ENCODE results near the gene CFAP43.
A peak's percentile ranks its signal among the peaks of the same experiment; 100 is the strongest.
"Not testable (repeated sequence)": the region's sequence is repeated elsewhere in the genome, so short reads cannot be mapped to it uniquely, and the experiment has no call there.

CFAP43 gene

GRCh38 chr10:104223304-104223703 lies 8.9 kb downstream of the CFAP43 start:
- no peak for DNase-seq

GRCh38 chr10:104220522-104220921 lies 11.6 kb downstream of the CFAP43 start:
- no peak for DNase-seq

DNA sequence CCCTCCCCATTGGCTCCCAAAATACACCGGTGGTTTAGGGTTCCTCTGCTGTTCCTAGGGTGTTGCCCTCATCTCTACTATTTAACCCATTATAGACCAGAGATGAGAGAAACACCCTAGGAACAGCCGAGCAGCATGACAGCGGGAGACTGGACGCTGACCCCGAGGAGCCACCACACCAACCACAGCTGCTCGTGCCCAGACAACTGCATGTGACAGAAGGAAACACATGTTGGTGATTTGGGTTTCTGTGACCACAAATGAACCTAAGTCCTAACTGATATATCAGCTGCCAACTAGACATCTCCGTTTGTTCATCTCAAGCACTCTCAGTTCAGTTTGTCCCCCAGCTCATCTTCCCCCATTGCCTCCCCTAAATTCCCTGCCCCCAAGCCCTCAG lies 13.4 kb downstream of the CFAP43 start:
- no peak for DNase-seq

DNA sequence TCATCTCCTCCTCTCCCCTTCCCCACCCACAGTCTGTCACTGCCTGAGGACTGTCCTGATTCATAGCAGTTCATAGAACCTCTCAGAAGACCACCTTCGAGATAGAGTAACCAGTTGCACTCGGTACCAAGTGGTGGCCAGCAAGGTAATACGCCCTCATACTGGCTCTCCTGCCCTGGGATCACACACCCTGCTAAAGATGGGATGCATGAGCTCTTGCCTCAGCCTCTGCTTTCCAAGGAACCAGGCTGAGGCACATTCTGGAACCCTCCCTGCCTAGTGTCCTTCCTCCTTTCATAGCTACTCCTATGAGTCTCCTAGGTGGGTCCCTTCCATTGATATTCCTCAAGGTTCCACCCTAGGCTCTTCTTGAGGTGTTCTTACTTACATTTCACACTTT lies 15.5 kb downstream of the CFAP43 start:
- DNase-seq, result no peak

GRCh38 chr10:104209575-104210198 lies 22.5 kb downstream of the CFAP43 start:
- DNase-seq, result peak; percentile 20

GRCh38 chr10:104208730-104209129 lies 23.4 kb downstream of the CFAP43 start:
- no peak for DNase-seq

DNA sequence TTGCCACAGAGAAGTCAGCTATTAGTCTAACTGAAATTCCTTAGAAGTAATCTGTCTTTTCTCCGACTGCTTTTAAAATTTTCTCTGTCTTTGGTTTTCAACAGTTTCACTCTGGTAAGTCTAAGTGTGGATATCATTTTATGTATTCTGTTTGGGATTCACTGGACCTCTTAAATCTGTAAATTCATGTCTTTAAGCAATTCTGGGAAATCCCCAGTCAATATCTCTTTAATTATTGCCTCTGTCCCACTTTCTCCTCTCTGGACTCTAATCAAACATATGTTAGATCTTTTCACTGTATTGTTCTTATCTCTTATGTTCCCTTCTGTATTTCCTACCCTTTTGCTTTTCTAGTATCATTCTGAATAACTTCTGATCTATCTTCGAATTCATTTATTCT lies 29.9 kb downstream of the CFAP43 start:
- no peak for DNase-seq

DNA sequence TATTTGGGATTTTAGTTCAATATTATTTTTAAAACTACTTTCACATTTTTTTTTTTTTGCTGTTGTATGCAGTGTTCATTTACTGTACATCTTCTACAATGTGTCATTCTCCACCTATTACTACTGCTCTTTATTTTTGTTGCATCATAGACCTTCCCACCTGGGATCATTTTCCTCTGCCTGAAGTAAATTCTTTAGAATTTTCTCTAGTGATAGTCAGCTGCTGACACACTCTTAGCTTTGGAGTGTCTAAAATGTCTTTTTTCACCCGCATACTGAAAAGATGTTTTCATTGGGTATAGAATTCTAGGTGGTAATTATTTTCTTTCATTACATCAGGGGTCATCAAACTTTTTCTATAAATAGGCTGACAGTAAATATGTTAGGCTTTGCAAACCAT lies 30.5 kb downstream of the CFAP43 start:
- DNase-seq, result no peak

GRCh38 chr10:104199567-104199966 lies 32.6 kb downstream of the CFAP43 start:
- no peak for DNase-seq

- DNase-seq, result no peak
Observed at GRCh38 chr10:104197364-104197763, 34.8 kb downstream of the CFAP43 start.

GRCh38 chr10:104195706-104196105 lies 36.5 kb downstream of the CFAP43 start:
- DNase-seq, result no peak

DNA sequence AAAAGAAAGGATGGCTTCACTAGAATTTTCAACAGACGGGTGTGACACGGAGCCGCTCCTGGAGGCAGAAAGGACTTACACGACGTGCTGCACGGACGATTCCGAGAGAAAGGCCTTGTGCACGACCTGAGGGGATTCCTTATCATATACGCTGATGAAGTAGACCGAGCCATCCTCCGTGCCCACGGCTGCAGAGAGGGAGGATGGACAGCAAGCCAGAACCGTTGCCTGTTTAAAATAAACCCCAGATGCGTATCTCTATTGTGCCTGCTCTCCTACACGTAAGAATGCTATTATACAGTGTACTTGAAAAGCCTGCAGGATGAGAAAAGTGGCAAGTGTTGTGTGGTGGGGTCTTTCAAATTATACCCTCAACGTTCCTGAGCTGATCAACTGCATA lies 38.4 kb downstream of the CFAP43 start:
- DNase-seq, result no peak

DNA sequence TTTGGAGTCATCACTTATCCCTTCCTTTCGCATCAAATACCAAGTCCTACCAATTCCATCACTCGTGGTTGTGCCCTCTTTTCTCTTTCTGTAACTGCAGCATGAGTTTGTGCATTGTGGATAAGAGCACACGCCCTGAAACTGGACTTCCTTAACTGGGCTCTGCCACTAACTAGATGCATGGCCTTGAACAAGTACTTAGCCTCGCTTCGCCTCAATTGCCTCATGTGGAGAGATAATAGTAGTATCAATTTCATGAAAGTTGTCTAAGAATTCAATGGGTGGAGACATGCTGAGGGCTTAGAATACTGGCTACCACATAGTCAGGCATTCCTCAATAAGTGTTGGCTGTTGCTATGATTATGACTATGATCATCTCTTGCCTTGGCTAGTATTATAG lies 41.5 kb downstream of the CFAP43 start:
- DNase-seq, result no peak

DNA sequence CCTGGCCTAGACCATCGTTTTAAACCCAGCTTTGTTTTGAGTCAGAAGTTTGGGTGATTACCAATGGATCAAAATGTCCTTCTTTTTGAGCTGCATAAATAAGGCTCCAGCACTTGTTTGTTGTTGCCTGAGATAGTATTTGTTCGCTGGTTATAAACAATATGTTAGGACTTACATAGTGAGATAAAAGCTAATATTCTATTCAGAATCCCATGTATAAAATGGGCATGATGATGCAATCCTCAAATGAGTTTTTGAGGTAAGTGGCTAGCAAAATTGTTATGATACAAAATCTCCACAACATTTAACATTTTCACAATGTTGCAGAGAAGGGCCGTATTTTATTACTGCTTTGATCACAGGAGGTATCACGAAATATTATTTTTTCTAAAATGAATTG lies 48.5 kb downstream of the CFAP43 start:
- DNase-seq, result no peak

DNA sequence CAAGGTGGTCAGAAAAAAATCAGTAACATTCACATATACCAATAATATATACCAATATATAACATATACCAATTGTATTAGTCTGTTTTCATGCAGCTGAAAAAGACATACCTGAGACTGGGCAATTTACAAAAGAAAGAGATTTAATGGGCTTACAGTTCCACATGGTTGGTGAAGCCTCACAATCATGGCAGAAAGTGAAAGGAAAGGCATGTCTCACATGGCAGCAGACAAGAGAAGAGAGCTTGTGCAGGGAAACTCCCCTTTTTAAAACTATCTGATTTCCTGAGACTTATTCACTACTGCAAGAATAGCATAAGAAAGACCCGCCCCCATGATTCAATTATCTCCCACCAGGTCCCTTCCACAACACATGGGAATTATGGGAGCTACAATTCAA lies 58.0 kb downstream of the CFAP43 start:
- not testable (repeated sequence) for DNase-seq

DNA sequence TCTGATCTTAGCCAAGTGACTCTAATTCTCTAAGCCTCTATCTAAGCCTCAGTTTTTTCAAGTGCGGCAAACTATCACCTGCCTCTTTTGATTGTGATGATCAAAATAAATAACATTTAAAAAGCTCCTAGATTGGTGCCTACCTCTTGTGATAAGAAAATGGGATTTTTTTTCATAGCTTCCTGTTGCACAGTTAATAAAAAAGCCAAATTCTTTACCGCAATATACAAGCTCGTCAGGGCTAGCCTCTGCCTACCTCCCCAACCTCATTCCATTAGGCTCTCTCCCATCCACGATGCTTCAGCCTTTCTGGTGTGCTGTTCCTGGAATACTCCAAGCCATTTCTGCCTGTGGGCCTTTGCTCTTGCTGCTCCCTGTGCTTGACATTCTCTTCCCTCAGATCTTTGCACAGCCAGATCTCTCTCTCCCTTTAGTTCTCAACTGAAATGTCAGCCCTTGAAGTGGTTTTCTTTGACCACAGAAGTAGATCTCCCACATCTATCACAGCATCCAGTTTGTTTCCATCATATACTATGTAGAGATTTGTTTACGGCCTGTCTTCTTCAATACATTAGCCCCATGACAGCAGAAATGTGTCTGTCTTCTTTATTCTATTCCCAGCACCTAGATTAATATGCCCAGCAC lies 61.4 kb downstream of the CFAP43 start:
- no peak for DNase-seq

- DNase-seq, result no peak
Observed at GRCh38 chr10:104155591-104155990, 76.6 kb downstream of the CFAP43 start.

GRCh38 chr10:104151737-104152136 lies 80.4 kb downstream of the CFAP43 start:
- DNase-seq, result no peak

DNA sequence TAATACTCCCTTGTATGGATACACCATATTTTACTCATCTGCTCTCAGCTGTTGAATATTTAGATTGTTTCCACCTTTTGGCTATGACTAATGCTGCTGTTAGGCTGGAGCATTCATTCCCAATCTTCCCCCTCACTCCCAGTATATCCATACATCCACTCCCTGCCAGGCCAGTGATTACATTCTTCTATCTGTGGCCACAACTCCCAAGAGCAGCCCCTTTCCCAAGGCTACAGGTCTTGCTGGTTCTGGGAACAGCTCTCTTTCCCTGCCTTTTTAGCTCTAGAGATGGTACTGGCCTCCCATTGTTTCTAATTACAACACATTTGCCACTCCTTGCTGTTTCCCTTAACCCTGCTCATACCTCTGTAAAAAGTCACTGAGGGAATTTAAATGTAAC lies 82.0 kb downstream of the CFAP43 start:
- DNase-seq, result no peak

- DNase-seq, result peak; percentile 26
Observed at GRCh38 chr10:104146882-104147281, 85.3 kb downstream of the CFAP43 start.

- DNase-seq, result no peak
Observed at GRCh38 chr10:104144931-104145330, 87.2 kb downstream of the CFAP43 start.

- no peak for DNase-seq
Observed at GRCh38 chr10:104143829-104144228, 88.3 kb downstream of the CFAP43 start.

GRCh38 chr10:104142081-104142480 lies 90.1 kb downstream of the CFAP43 start:
- DNase-seq, result no peak

- DNase-seq, result no peak
Observed at GRCh38 chr10:104139221-104139620, 92.9 kb downstream of the CFAP43 start.

- no peak for DNase-seq
Observed at GRCh38 chr10:104138131-104138530, 94.0 kb downstream of the CFAP43 start.
